ENCODE measurements around the gene SGMS1. TPM values are rescaled to one million over a fixed set of nuclear protein-coding genes. Genes with fewer than 3 reads are reported as not detected.
"Not testable (repeated sequence)": the region's sequence is repeated elsewhere in the genome, so short reads cannot be mapped to it uniquely, and the experiment has no call there.

The SGMS1 gene
- total RNA-seq, 1 donor from 2014 or later = 93.8 TPM

GRCh38 chr10:50504389-50504788 lies 119.4 kb downstream of the SGMS1 start:
- Histone ChIP-seq H3K4me1 (peaks cover 21% of the 10 kb centered on the region), H3K9me3 (no peaks in the 10 kb centered on the region), H3K4me3 (no peak overlapping the region), H3K36me3 (no peaks in the 10 kb centered on the region), H3K27ac (peak overlapping the region; percentile 44), H3K27me3 (no peaks in the 10 kb centered on the region)
- TF ChIP-seq CTCF (IDR thresholded peaks at IDR 0.05) = no peak
- TF ChIP-seq POLR2A (IDR thresholded peaks at IDR 0.05) = no peak
- TF ChIP-seq POLR2AphosphoS5 (IDR thresholded peaks at IDR 0.05; ENCODE audit: insufficient read depth in 1 of 2, low read depth in 1 of 2) = no peak
- intact Hi-C loops (cut with DNase I) = no loop called here
- DNase-seq (ENCODE audit: extremely low spot score in 2 of 2) = no peak

GRCh38 chr10:50503661-50504320 lies 120.0 kb downstream of the SGMS1 start:
- no peak overlapping the region for H3K4me3 ChIP-seq
- H3K27ac ChIP-seq = peak overlapping the region; percentile 53
- intact Hi-C loops (cut with DNase I) = no loop called here
- peaks cover 21% of the 10 kb centered on the region for H3K4me1 ChIP-seq
- TF ChIP-seq CTCF (IDR thresholded peaks at IDR 0.05) (no peak), POLR2A (IDR thresholded peaks at IDR 0.05) (no peak), POLR2AphosphoS5 (IDR thresholded peaks at IDR 0.05; ENCODE audit: insufficient read depth in 1 of 2, low read depth in 1 of 2) (peak in 1 of 2 donors; percentile 48)
- DNase-seq (ENCODE audit: extremely low spot score in 2 of 2) = no peak
- H3K27me3 ChIP-seq = no peaks in the 10 kb centered on the region
- H3K36me3 ChIP-seq = no peaks in the 10 kb centered on the region
- H3K9me3 ChIP-seq = no peaks in the 10 kb centered on the region

- H3K27me3 ChIP-seq; intact Hi-C loops (cut with DNase I); H3K4me3 ChIP-seq; H3K36me3 ChIP-seq; DNase-seq (ENCODE audit: extremely low spot score in 2 of 2); H3K9me3 ChIP-seq: not testable (repeated sequence)
- peak overlapping the region; percentile 53 for H3K27ac ChIP-seq
- peaks cover 21% of the 10 kb centered on the region for H3K4me1 ChIP-seq
Measured at GRCh38 chr10:50503156-50503555, 120.6 kb downstream of the SGMS1 start.

GRCh38 chr10:50501924-50502452 lies 121.8 kb downstream of the SGMS1 start:
- peaks cover 21% of the 10 kb centered on the region for H3K4me1 ChIP-seq
- H3K9me3 ChIP-seq = no peaks in the 10 kb centered on the region
- H3K4me3 ChIP-seq = no peak overlapping the region
- H3K36me3 ChIP-seq = no peaks in the 10 kb centered on the region
- H3K27ac ChIP-seq = peak overlapping the region; percentile 25
- no peaks in the 10 kb centered on the region for H3K27me3 ChIP-seq
- peak in 1 of 2 donors; percentile 8 for TF ChIP-seq POLR2AphosphoS5 (IDR thresholded peaks at IDR 0.05; ENCODE audit: insufficient read depth in 1 of 2, low read depth in 1 of 2)
- no peak for TF ChIP-seq POLR2A (IDR thresholded peaks at IDR 0.05)
- TF ChIP-seq CTCF (IDR thresholded peaks at IDR 0.05) = no peak
- DNase-seq (ENCODE audit: extremely low spot score in 2 of 2) = no peak
- intact Hi-C loops (cut with DNase I) = no loop called here

GRCh38 chr10:50501478-50501877 lies 122.3 kb downstream of the SGMS1 start:
- Histone ChIP-seq H3K27me3 (no peaks in the 10 kb centered on the region), H3K27ac (peak overlapping the region; percentile 25), H3K4me1 (peaks cover 21% of the 10 kb centered on the region), H3K36me3 (no peaks in the 10 kb centered on the region), H3K4me3 (no peak overlapping the region), H3K9me3 (no peaks in the 10 kb centered on the region)
- no peak for DNase-seq (ENCODE audit: extremely low spot score in 2 of 2)
- TF ChIP-seq CTCF (IDR thresholded peaks at IDR 0.05) = no peak
- TF ChIP-seq POLR2AphosphoS5 (IDR thresholded peaks at IDR 0.05; ENCODE audit: insufficient read depth in 1 of 2, low read depth in 1 of 2) = no peak
- TF ChIP-seq POLR2A (IDR thresholded peaks at IDR 0.05) = no peak
- intact Hi-C loops (cut with DNase I) = no loop called here

Measured in vagina (tissue), 2 donors.